ENCODE measurements around the gene KDF1.

Gene KDF1

GRCh38 chr1:26945728-26946127 is 14.5 kb downstream of the KDF1 start:
- TF ChIP-seq, protein P1, sequence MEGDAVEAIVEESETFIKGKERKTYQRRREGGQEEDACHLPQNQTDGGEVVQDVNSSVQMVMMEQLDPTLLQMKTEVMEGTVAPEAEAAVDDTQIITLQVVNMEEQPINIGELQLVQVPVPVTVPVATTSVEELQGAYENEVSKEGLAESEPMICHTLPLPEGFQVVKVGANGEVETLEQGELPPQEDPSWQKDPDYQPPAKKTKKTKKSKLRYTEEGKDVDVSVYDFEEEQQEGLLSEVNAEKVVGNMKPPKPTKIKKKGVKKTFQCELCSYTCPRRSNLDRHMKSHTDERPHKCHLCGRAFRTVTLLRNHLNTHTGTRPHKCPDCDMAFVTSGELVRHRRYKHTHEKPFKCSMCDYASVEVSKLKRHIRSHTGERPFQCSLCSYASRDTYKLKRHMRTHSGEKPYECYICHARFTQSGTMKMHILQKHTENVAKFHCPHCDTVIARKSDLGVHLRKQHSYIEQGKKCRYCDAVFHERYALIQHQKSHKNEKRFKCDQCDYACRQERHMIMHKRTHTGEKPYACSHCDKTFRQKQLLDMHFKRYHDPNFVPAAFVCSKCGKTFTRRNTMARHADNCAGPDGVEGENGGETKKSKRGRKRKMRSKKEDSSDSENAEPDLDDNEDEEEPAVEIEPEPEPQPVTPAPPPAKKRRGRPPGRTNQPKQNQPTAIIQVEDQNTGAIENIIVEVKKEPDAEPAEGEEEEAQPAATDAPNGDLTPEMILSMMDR (IDR thresholded peaks at IDR 0.05) = no peak
- Histone ChIP-seq H3K27ac (no peak overlapping the region), H3K36me3 (peaks cover 61% of the 10 kb centered on the region)

GRCh38 chr1:26945138-26945537 is 15.1 kb downstream of the KDF1 start:
- Histone ChIP-seq H3K36me3 (peaks cover 61% of the 10 kb centered on the region), H3K27me3 (no peaks in the 10 kb centered on the region), H3K4me1 (ENCODE audit: control insufficient read depth in 1 of 2, insufficient read depth in 1 of 2, low read depth in 1 of 2, low read length in 1 of 2) (no peaks in the 10 kb centered on the region), H3K27ac (no peak overlapping the region), H3K9me3 (no peaks in the 10 kb centered on the region), H3K4me3 (ENCODE audit: low read depth in 1 of 2, low read length in 1 of 2) (no peak overlapping the region)
- TF ChIP-seq, protein P1 (IDR thresholded peaks at IDR 0.05) = no peak

More at GRCh38 chr1:26945728-26946127, 14.5 kb downstream of the KDF1 start:
- H3K4me3 ChIP-seq (ENCODE audit: low read depth in 1 of 2, low read length in 1 of 2) = no peak overlapping the region
- H3K9me3 ChIP-seq = no peaks in the 10 kb centered on the region
- H3K4me1 ChIP-seq (ENCODE audit: control insufficient read depth in 1 of 2, insufficient read depth in 1 of 2, low read depth in 1 of 2, low read length in 1 of 2) = no peaks in the 10 kb centered on the region
- no peaks in the 10 kb centered on the region for H3K27me3 ChIP-seq

DNA sequence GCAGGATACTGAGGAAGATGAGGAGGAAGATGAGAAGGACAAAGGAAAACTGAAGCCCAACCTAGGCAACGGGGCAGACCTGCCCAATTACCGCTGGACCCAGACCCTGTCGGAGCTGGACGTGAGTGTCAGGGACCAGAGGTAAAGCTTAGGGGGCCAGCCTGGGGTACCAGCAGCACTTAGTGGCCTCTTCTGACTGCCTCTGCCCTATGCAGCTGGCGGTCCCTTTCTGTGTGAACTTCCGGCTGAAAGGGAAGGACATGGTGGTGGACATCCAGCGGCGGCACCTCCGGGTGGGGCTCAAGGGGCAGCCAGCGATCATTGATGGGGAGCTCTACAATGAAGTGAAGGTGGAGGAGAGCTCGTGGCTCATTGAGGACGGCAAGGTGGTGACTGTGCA is 17.6 kb downstream of the KDF1 start:
- H3K36me3 ChIP-seq = peaks cover 67% of the 10 kb centered on the region
- TF ChIP-seq, protein P1 (IDR thresholded peaks at IDR 0.05) = no peak
- no peaks in the 10 kb centered on the region for H3K4me1 ChIP-seq (ENCODE audit: control insufficient read depth in 1 of 2, insufficient read depth in 1 of 2, low read depth in 1 of 2, low read length in 1 of 2)
- no peaks in the 10 kb centered on the region for H3K9me3 ChIP-seq
- H3K4me3 ChIP-seq (ENCODE audit: low read depth in 1 of 2, low read length in 1 of 2) = no peak overlapping the region
- no peaks in the 10 kb centered on the region for H3K27me3 ChIP-seq
- H3K27ac ChIP-seq = no peak overlapping the region

DNA sequence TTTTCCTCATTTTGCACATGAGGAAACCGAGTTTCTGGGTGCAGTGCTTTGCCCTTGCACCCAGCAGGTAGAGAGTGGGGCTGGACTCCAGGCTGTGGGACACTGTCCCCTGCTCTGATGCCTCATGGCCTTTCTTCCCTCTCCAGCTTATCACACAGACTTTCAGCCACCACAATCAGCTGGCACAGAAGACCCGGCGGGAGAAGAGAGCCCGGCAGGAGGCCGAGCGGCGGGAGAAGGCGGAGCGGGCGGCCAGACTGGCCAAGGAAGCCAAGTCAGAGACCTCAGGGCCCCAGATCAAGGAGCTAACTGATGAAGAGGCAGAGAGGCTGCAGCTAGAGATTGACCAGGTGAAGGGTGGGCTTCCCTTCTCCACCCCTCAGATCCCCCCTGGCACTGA is 19.0 kb downstream of the KDF1 start:
- H3K4me3 ChIP-seq (ENCODE audit: low read depth in 1 of 2, low read length in 1 of 2) = no peak overlapping the region
- no peak overlapping the region for H3K27ac ChIP-seq
- peaks cover 63% of the 10 kb centered on the region for H3K36me3 ChIP-seq
- no peaks in the 10 kb centered on the region for H3K9me3 ChIP-seq
- TF ChIP-seq, protein P1 (IDR thresholded peaks at IDR 0.05) = no peak
- no peaks in the 10 kb centered on the region for H3K27me3 ChIP-seq
- H3K4me1 ChIP-seq (ENCODE audit: control insufficient read depth in 1 of 2, insufficient read depth in 1 of 2, low read depth in 1 of 2, low read length in 1 of 2) = no peaks in the 10 kb centered on the region

DNA sequence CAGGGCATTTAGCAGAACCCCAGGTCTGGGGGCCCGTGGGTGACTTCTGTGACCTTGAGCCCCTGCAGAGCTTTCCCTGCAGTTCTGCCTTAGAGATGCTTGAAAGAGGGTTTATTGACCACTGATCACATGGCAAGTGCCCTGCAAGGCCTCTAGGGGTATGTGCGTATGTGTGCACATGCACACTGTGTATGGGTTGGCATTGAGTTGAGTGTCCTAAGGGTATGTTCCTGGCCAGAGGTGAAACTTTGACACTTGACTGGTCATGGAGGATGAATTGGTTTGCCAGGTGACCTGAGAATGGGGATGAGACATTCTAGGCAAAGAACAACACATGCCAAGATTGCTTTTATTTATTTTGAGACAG is 21.6 kb downstream of the KDF1 start:
- no peak overlapping the region for H3K4me3 ChIP-seq (ENCODE audit: low read depth in 1 of 2, low read length in 1 of 2)
- no peaks in the 10 kb centered on the region for H3K27me3 ChIP-seq
- peaks cover 39% of the 10 kb centered on the region for H3K36me3 ChIP-seq
- no peaks in the 10 kb centered on the region for H3K4me1 ChIP-seq (ENCODE audit: control insufficient read depth in 1 of 2, insufficient read depth in 1 of 2, low read depth in 1 of 2, low read length in 1 of 2)
- no peaks in the 10 kb centered on the region for H3K9me3 ChIP-seq
- no peak overlapping the region for H3K27ac ChIP-seq
- TF ChIP-seq, protein P1 (IDR thresholded peaks at IDR 0.05) = no peak

Data from neutrophil (primary cell).